NCI-H526 treated with DMSO at 0.1 percent for 48 hours (cell line): ENCODE results near the gene ACP2.
"Not testable (repeated sequence)": the region's sequence is repeated elsewhere in the genome, so short reads cannot be mapped to it uniquely, and the experiment has no call there.

Source experiments
- DNase-seq: peaks from one replicate; lab custom pipeline; 2025; lab: John Stamatoyannopoulos, UW

Gene ACP2

GRCh38 chr11:47243454-47243853 is 5.2 kb downstream of the ACP2 start:
- no peak for DNase-seq

DNA sequence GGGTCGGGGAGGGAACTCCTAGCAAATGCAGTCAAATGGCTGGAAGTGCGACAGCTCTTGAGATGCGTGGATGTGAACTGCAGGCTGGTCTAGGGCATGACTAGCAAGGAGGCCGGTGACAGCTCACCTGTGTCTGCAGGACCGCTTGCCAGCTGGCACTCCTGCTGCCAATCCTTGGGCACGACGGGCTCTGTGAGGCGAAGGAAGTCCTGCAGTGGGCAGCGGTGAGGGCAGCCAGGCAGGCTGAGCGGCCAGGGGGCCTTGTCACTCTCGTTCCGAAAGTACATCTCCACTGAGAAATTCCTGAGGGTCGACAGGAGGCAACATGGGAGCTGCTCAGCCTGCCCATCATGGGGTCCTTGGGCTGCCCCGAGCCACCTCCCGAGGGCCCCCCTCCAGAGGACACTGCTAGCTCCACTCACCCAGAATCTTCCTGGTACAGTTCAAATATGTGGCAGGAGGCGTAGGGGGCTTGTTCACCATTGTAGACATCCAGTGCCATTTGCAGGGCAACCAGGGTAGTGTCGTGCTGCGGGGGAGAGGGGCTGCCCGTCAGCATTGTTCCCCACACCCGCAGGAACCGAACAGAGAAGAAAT is 5.9 kb downstream of the ACP2 start:
- no peak for DNase-seq

- DNase-seq, result no peak
Observed at GRCh38 chr11:47241841-47242301, 6.7 kb downstream of the ACP2 start.

- no peak for DNase-seq
Observed at GRCh38 chr11:47239852-47240251, 8.8 kb downstream of the ACP2 start.

DNA sequence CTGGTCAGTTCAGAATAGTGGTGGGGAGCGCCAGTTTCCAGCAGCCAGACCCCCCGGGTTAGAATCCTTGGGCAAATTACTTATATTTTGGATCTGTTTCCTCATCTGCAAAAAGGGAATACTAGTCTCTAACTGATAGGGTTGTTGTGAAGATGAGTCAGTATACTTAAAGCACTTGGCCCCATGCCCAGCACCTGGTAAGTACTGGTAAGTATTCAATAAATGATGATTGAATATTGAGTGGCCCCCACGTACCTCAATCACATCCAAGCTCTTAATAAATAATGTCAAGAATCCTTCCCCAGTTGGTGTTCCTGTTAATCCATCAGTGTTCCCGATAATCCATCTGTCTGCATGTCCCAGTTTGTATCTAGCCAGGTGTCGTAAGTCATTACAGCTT is 12.1 kb downstream of the ACP2 start:
- no peak for DNase-seq

GRCh38 chr11:47235163-47235562 is 13.5 kb downstream of the ACP2 start:
- DNase-seq, result no peak

GRCh38 chr11:47234669-47235100 is 13.9 kb downstream of the ACP2 start:
- DNase-seq, result no peak

DNA sequence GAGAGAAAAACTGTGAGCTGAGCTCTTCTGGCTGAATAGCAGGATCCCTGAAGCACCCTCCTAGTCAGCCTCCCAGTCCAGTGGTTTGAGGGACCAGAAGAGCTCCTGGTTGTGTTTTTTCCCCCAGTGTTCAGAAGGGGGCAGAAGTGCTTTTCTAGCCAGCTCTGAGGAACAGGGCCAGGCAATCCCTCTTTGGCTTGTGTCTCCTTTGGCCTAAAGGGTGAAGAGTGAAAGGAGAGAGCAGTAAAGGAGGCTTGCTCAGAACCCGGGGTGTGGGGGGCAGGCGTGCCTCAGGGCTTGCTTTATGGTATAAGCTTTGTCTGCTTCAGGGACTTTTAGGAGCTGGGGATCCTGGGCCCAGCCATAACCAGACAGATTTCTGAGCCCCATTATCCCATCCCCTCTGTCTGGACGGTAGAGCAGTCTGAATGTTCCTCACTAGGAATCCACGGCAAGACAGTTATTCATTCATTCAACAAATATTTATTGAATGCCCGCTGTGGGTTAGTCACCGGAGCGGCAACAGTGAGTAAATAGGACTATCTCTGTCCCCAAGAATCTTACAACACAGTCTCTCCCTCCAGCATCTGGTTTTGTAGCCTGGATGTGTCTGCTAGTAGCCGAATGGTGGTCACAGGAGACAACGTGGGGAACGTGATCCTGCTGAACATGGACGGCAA is 14.5 kb downstream of the ACP2 start:
- no peak for DNase-seq

DNA sequence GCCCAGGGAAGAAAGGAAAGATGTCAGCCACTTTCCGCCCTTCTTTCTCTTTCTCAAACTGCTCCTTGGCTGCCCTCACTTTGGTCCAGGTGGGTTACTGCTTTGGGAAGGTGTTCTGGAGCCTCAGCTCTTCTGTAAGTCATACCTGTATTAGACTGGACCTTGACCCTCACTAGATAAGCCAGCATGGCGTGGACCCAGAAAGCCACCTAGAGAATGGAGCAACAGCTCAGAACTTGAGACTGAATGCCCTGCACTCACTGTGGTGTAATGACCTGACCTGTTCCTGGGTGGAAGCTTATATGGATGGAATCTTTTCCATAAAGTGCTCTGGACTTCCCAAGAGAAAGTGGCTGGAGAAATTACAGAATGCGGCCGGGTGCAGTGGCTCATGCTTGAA is 15.6 kb downstream of the ACP2 start:
- no peak for DNase-seq

GRCh38 chr11:47229161-47229560 is 19.5 kb downstream of the ACP2 start:
- no peak for DNase-seq

- no peak for DNase-seq
Observed at GRCh38 chr11:47225552-47226400, 22.8 kb downstream of the ACP2 start.

- DNase-seq, result no peak
Observed at GRCh38 chr11:47222696-47223095, 25.9 kb downstream of the ACP2 start.

GRCh38 chr11:47220401-47220821 is 28.2 kb downstream of the ACP2 start:
- no peak for DNase-seq

- no peak for DNase-seq
Observed at GRCh38 chr11:47216121-47216798, 32.4 kb downstream of the ACP2 start.

DNA sequence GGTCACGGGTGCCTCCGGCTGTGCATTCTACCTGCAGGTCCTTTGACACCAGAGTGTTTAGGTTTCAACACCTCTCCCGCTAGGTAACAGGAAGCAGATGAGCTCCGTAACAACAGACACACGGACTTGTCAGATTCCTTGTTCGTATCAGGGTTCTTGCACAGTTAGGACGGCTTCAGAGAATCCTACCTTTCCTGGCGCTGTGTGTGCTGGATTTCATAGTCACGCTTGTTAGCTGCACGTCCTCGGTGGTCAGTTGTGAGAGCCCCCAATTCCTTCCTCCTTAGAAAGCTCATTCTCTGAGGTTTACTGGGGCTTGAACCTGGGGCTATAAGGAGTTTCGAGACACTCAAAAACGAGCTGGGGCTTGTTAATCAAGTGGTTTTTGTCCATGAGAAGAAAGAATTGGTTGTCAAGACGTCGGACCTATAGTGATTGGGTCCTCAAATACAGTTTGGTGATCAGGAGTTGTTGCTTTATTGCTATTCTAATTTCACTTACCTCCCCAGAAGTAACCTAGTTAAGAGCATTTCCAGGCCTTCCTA is 33.2 kb downstream of the ACP2 start:
- peak; percentile 82 for DNase-seq

DNA sequence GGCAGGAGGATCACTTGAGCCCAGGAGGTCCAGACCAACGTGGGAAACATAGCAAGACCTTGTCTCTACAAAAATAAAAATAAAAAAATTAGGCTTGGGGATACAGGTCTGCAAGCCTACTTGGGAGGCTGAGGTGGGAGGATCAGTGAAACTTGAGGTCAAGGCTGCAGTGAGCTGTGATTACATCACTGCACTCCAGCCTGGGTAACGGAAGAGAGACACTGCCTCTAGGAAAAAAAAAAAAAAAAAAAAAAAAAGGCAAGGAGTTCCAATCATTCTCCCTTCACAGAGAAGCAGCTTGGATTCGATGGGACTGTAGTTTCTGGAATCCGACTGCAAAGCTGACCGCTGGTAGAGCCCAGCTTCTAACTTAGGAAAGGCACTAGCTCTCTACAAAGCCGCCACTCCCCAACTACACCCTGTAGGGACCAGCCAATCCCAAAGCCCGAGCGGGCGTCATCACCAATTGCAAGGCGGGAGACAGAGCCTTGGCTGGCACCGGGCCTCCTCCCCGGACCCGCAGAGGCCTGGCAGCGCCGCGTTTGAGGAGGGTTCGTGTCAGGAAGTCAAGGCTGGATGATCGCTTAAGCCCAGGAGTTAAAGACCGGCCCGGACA is 34.6 kb downstream of the ACP2 start:
- peak; percentile 53 for DNase-seq

DNA sequence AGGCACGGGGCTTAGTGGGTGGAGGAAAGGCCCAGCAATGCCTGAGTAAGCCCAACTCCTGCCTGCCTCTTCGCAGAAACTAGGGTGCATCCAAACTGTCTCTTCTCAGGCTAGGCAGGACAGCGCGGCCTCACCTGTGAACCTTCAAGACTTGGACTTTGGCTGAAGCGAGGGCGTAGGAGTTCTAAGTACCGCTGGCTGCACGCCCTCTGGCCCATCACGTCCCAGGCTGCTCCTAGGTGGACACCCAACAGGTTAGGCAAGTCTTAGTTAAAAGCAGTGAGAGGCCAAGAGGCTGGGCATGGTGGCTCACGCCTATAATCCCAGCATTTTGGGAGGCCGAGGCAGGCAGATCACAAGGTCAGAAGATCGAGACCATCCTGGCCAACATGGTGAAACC is 35.7 kb downstream of the ACP2 start:
- DNase-seq, result no peak

GRCh38 chr11:47208628-47209027 is 40.0 kb downstream of the ACP2 start:
- DNase-seq, result no peak

DNA sequence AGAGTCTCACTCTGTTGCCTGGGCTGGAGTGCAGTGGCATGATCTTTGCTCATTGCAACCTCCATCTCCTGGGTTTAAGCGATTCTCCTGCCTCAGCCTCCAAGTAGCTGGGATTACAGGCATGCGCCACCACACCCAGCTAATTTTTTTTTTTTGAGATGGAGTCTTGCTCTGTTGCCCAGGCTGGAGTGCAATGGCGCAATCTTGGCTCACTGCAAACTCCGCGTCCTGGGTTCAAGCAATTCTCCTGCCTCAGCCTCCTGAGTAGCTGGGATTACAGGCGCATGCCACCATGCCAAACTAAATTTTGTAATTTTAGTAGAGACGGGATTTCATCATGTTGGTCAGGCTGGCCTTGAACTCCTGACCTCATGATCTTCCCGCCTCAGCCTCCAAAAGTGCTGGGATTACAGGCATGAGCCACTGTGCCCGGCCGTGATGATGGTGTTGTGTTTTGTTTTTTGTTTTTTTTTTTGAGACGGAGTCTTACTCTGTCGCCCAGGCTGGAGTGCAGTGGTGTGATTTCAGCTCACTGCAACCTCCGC is 40.5 kb downstream of the ACP2 start:
- not testable (repeated sequence) for DNase-seq

DNA sequence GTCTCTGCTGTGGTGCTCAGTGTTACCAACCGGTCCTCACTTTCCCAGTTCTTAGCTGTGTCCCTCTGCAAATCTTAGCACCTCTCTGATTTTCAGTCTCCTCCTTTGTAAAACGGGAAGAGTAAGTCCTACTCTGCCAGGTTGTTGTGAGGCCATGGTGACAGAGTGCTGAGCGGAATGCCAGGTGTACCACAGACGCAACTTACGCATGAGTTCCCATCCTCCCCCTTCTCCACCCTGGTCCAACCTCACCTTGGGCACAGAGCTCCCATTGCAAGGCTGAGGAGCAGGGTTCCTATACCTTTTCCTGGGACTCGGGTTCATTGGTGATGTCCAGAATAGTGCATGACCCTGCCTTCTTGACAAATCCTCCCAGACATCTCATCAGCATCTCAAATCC is 41.2 kb downstream of the ACP2 start:
- DNase-seq, result no peak

DNA sequence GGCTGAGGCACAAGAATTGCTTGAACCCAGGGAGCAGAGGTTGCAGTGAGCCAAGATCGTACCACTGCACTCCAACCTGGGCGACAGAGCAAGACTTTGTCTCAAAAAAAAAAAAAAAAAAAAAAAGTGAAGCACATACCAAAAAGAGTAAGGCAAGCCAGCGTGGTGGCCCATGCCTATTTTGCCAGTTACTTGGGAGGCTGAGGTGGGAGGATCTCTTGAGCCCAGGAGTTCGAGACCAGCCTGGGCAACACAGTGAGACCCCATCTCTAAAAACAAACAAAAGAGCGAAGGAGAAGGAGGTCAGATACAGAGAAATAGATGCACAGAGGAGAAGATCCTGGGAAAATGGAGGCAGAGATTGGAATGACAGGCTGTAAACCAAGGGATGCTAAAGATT is 42.0 kb downstream of the ACP2 start:
- not testable (repeated sequence) for DNase-seq
